Endothelial cell of umbilical vein (primary cell): ENCODE results near the gene TRMT1. TPM values are rescaled to one million over a fixed set of nuclear protein-coding genes. Genes with fewer than 3 reads are reported as not detected.

Experiments
- BruUV-seq: library from RNA; stranded (reverse); fragments of 400-500 nt; replicated peaks from 2 replicates; lab custom pipeline; 2021; lab: Mats Ljungman, UMichigan
- CTCF ChIA-PET: fragments of 300-600, 350-600 bp; sonication (Branson Sonifier 250); formaldehyde crosslinking; loops from one replicate; lab custom pipeline; 2021; ENCODE audit warnings: antibody characterized with exemption, inconsistent platforms; lab: Charles Lee
- POLR2A ChIA-PET: fragments of 300-600, 350-600 bp; sonication (Branson Sonifier 250); formaldehyde crosslinking; loops from one replicate; lab custom pipeline; 2021; ENCODE audit warnings: antibody characterized with exemption, inconsistent platforms; lab: Charles Lee
- DNase-seq: peaks from one replicate; pipeline ENCODE4 v3.0.0-alpha.2; 2011; ENCODE audit warnings: low read depth, low spot score
- FAIRE-seq: peaks from 2 replicates; lab custom pipeline; 2011; peaks lifted over from hg19 to GRCh38; lab: Jason Lieb, UNC
- H2AFZ ChIP-seq: 2 replicates; pipeline ENCODE4 v1.6.0; 2012; ENCODE audit warnings: low read depth, low read length, control low read depth, inconsistent platforms
- H3K27ac ChIP-seq: 2 replicates; pipeline ENCODE4 v1.5.1; 2011; ENCODE audit warnings: low read depth, mild to moderate bottlenecking, control low read depth, low read length, moderate library complexity; ENCODE audit not compliant: insufficient read depth
- H3K27me3 ChIP-seq, 2 experiments: 2 replicates each; pipeline versions ENCODE4 v1.6.0 to v1.6.1; 2011; ENCODE audit warnings: low read length in 2 of 2, mixed read lengths in 1 of 2; ENCODE audit not compliant: control insufficient read depth in 2 of 2, insufficient read depth in 2 of 2
- H3K36me3 ChIP-seq, 2 experiments: 2 replicates in 1 of 2; 3 replicates in 1 of 2; pipeline ENCODE4 v1.5.1; 2011; ENCODE audit warnings: low read length in 2 of 2, mild to moderate bottlenecking in 1 of 2, moderate library complexity in 1 of 2; ENCODE audit not compliant: control insufficient read depth in 2 of 2, insufficient read depth in 2 of 2; ENCODE audit errors: extremely low read depth in 1 of 2
- H3K4me1 ChIP-seq: 3 replicates; pipeline ENCODE4 v1.5.1; 2011; ENCODE audit warnings: mild to moderate bottlenecking, low read length; ENCODE audit not compliant: control insufficient read depth, insufficient read depth; ENCODE audit errors: extremely low read depth
- H3K4me2 ChIP-seq: 2 replicates; pipeline ENCODE4 v1.6.1; 2011; ENCODE audit warnings: low read length, control low read depth, mixed read lengths; ENCODE audit not compliant: insufficient read depth
- H3K4me3 ChIP-seq, 3 experiments: fragments of 200-600 bp in 1 of 3; sonication (generic), shearing (Covaris generic) in 1 of 3; replicated peaks in 1 of 3; 2 replicates each; pipeline ENCODE4 v1.5.1; 2011 to 2016; ENCODE audit warnings: control low read depth in 3 of 3, low read length in 3 of 3, mild to moderate bottlenecking in 2 of 3, inconsistent platforms in 1 of 3, low read depth in 1 of 3, moderate library complexity in 1 of 3; ENCODE audit not compliant: insufficient read depth in 1 of 3
- H3K79me2 ChIP-seq: 2 replicates; pipeline ENCODE4 v1.6.0; 2012; ENCODE audit warnings: low read length, inconsistent platforms; ENCODE audit not compliant: control insufficient read depth, insufficient read depth
- H3K9ac ChIP-seq: replicated peaks from 2 replicates; pipeline ENCODE3; 2011; ENCODE audit warnings: low read length, control low read depth; ENCODE audit not compliant: insufficient read depth; ENCODE audit errors: extremely low read depth
- H3K9me1 ChIP-seq: replicated peaks from 3 replicates; pipeline ENCODE4 v1.6.0; 2011; ENCODE audit warnings: mild to moderate bottlenecking, low read length; ENCODE audit not compliant: control insufficient read depth, insufficient read depth; ENCODE audit errors: extremely low read depth
- H3K9me3 ChIP-seq: replicated peaks from 2 replicates; pipeline ENCODE4 v1.5.1; 2012; ENCODE audit warnings: low read length, inconsistent platforms; ENCODE audit not compliant: control insufficient read depth, insufficient read depth
- H4K20me1 ChIP-seq: replicated peaks from 2 replicates; pipeline ENCODE3; 2011; ENCODE audit warnings: mild to moderate bottlenecking, low read length; ENCODE audit not compliant: control insufficient read depth, insufficient read depth; ENCODE audit errors: extremely low read depth
- CTCF ChIP-seq, 2 donors: IDR thresholded peaks; 1 replicate in 1 of 2; 2 replicates in 1 of 2; pipeline ENCODE4 v1.5.1; 2011; ENCODE audit warnings: low read length in 2 of 2, mild to moderate bottlenecking in 2 of 2, moderate library complexity in 2 of 2, control low read depth in 1 of 2, inconsistent platforms in 1 of 2, low read depth in 1 of 2; ENCODE audit not compliant: insufficient read depth in 1 of 2; ENCODE audit errors: extremely low read depth in 1 of 2
- EZH2 ChIP-seq: IDR thresholded peaks from 2 replicates; pipeline ENCODE4 v1.6.1; 2012; ENCODE audit warnings: borderline replicate concordance, low read depth, mild to moderate bottlenecking, moderate library complexity, low read length, inconsistent platforms; ENCODE audit not compliant: severe bottlenecking
- FOS ChIP-seq: IDR thresholded peaks from 2 replicates; pipeline ENCODE4 v1.6.1; 2011; ENCODE audit warnings: mild to moderate bottlenecking, low read length, moderate library complexity, borderline replicate concordance; ENCODE audit not compliant: insufficient read depth
- JUN ChIP-seq: IDR thresholded peaks from 2 replicates; pipeline ENCODE4 v1.6.1; 2011; ENCODE audit warnings: borderline replicate concordance, low read depth; ENCODE audit not compliant: insufficient read length, insufficient read depth
- MAX ChIP-seq: IDR thresholded peaks from 2 replicates; pipeline ENCODE4 v1.6.1; 2011; ENCODE audit not compliant: insufficient read depth, insufficient read length
- POLR2A ChIP-seq: IDR thresholded peaks from 2 replicates; pipeline ENCODE4 v1.6.1; 2012; ENCODE audit warnings: low read depth, mild to moderate bottlenecking, control low read depth, low read length
- dilution Hi-C: fragments of 300-500 bp; cut with MboI; formaldehyde crosslinking; loops from one replicate; pipeline ENCODE4 v1.15.0; 2019; ENCODE audit warnings: low sequenced_read_pairs; ENCODE audit not compliant: extremely low pct_ligation_motif_present
- intact Hi-C: fragments of 100-400 bp; cut with micrococcal nuclease; formaldehyde crosslinking; loops from one replicate; pipeline ENCODE4 v1.10.0; 2022
- polyA plus RNA-seq, 4 experiments: library from polyadenylated mRNA; depleted of rRNA in 3 of 4; stranded (reverse) in 3 of 4; unstranded in 1 of 4; fragments of >200 nt; gene quantifications; 2 replicates each; pipeline versions ENCODE4 v1.2.1 to v1.2.3, GENCODE V29; 2011 to 2012; ENCODE audit warnings: missing spikeins in 1 of 4
- total RNA-seq: library from RNA; stranded (reverse); gene quantifications from 2 replicates; pipeline ENCODE4 v1.2.3, GENCODE V29; 2021

TRMT1 gene
- total and polyA plus RNA-seq, 2 donors (not counting 3 experiments of a cell fraction or from before 2014, with no cell fraction given): 46.3 to 53.0 TPM

GRCh38 chr19:13120031-13120430, 3.5 kb upstream of the TRMT1 start:
- FAIRE-seq: no peak
- peaks cover 0 to 7% of the 10 kb centered on the region in 2 experiments for H3K36me3 ChIP-seq
- no TSS peak for BruUV-seq

More at GRCh38 chr19:13120031-13120430, 3.5 kb upstream of the TRMT1 start:
- H3K4me2 ChIP-seq: no peak overlapping the region
- no peaks in the 10 kb centered on the region for H3K27me3 ChIP-seq
- H3K9me1 ChIP-seq: no peaks in the 10 kb centered on the region
- dilution Hi-C loops: no loop called here
- DNase-seq: no peak
- H3K79me2 ChIP-seq: peaks cover 80% of the 10 kb centered on the region
- H2AFZ ChIP-seq: no peak overlapping the region
- POLR2A ChIA-PET: no interaction called here
- H3K9me3 ChIP-seq: no peaks in the 10 kb centered on the region
- no peaks in the 10 kb centered on the region for H4K20me1 ChIP-seq
- CTCF ChIA-PET: interaction anchor here (0.9 to 2.1 kb wide), 6 partner anchors 8 to 143 kb away, joined by 3 to 7 read pairs (median 4); partner anchors contain the start of genes IER2 and STX10
- TF ChIP-seq EZH2 (no peak), POLR2A (no peak), JUN (no peak), MAX (no peak), FOS (no peak), CTCF (IDR thresholded peaks at IDR 0.05; ENCODE audit: extremely low read depth in 1 of 2, insufficient read depth in 1 of 2, low read depth in 1 of 2, low read length in 2 of 2) (no peak)
- intact Hi-C loops: no loop called here
- peaks cover 13% of the 10 kb centered on the region for H3K4me1 ChIP-seq
- H3K9ac ChIP-seq: no peak overlapping the region
- no peak overlapping the region for H3K27ac ChIP-seq
- H3K4me3 ChIP-seq: no peak overlapping the region
